GM23338 (cell line): ENCODE measurements around the gene RNF44.

Experiments used
- CREB1 ChIP-seq: fragments of 250-450 bp; sonication (Bioruptor Pico); IDR thresholded peaks from 2 replicates; pipeline ENCODE4 v1.5.0; 2020; ENCODE audit warnings: low read depth, mild to moderate bottlenecking, moderate library complexity
- CTCF ChIP-seq, 2 experiments: fragments of 200-600 bp in 1 of 2; sonication (generic) in 1 of 2; conservative IDR thresholded peaks; 2 replicates each; pipeline versions ENCODE4 v1.5.1 to v1.6.1; 2016 to 2017; ENCODE audit warnings: antibody characterized with exemption in 2 of 2, low read depth in 2 of 2, mild to moderate bottlenecking in 2 of 2, moderate library complexity in 1 of 2
- EZH2 ChIP-seq: fragments of 200-600 bp; sonication (generic); IDR thresholded peaks from one replicate; pipeline ENCODE4 v1.8.0; 2017; ENCODE audit warnings: antibody characterized with exemption, mild to moderate bottlenecking, low read depth; ENCODE audit not compliant: unreplicated experiment
- EZH2phosphoT487 ChIP-seq: fragments of 200-600 bp; sonication (generic); IDR thresholded peaks from one replicate; pipeline ENCODE4 v1.8.1; 2018; ENCODE audit warnings: antibody characterized with exemption; ENCODE audit not compliant: unreplicated experiment
- JUNB ChIP-seq: IDR thresholded peaks from one replicate; pipeline ENCODE4 v1.6.1; 2016; ENCODE audit warnings: antibody characterized with exemption; ENCODE audit not compliant: unreplicated experiment
- POLR2AphosphoS5 ChIP-seq: IDR thresholded peaks from 2 replicates; pipeline ENCODE4 v1.6.1; 2016; ENCODE audit warnings: antibody characterized with exemption, low read depth
- REST ChIP-seq: IDR thresholded peaks from one replicate; pipeline ENCODE4 v1.6.1; 2018; ENCODE audit warnings: antibody characterized with exemption; ENCODE audit not compliant: unreplicated experiment
- STAT1 ChIP-seq: IDR thresholded peaks from one replicate; pipeline ENCODE4 v1.6.1; 2016; ENCODE audit warnings: antibody characterized with exemption; ENCODE audit not compliant: unreplicated experiment
- ZNF331 ChIP-seq: fragments of 250-450 bp; sonication (Bioruptor Pico); IDR thresholded peaks from 2 replicates; pipeline ENCODE4 v1.5.0; 2020; ENCODE audit warnings: low read depth, mild to moderate bottlenecking, moderate library complexity

GRCh38 chr5:176550275-176550831, 13.2 kb upstream of the RNF44 start:
- TF ChIP-seq CTCF (conservative IDR thresholded peaks at IDR 0.05; ENCODE audit: low read depth in 2 of 2) (no peak), EZH2phosphoT487 (no peak), EZH2 (no peak), POLR2AphosphoS5 (no peak), REST (no peak), STAT1 (no peak), CREB1 (CRISPR knock-in tag) (no peak), JUNB (no peak), ZNF331 (no peak)
